MM.1S (cell line): ENCODE measurements around the gene RAB3B.

Experiments used
- EZH2 ChIP-seq: fragments of 300-600 bp; sonication (generic); optimal IDR thresholded peaks from 2 replicates; pipeline ENCODE3; 2017; ENCODE audit warnings: low read depth, mild to moderate bottlenecking, antibody characterized with exemption, low read length, mixed read lengths
- EZH2phosphoT487 ChIP-seq: fragments of 300-600 bp; sonication (generic); IDR thresholded peaks from 2 replicates; pipeline ENCODE4 v1.6.1; 2018; ENCODE audit warnings: antibody characterized with exemption, low read length
- TF ChIP-seq, protein P1 (sequence below): fragments of 300-600 bp; sonication (generic); IDR thresholded peaks from 2 replicates; pipeline ENCODE4 v1.5.1; 2016; ENCODE audit warnings: antibody characterized with exemption, low read length, mixed read lengths

DNA sequence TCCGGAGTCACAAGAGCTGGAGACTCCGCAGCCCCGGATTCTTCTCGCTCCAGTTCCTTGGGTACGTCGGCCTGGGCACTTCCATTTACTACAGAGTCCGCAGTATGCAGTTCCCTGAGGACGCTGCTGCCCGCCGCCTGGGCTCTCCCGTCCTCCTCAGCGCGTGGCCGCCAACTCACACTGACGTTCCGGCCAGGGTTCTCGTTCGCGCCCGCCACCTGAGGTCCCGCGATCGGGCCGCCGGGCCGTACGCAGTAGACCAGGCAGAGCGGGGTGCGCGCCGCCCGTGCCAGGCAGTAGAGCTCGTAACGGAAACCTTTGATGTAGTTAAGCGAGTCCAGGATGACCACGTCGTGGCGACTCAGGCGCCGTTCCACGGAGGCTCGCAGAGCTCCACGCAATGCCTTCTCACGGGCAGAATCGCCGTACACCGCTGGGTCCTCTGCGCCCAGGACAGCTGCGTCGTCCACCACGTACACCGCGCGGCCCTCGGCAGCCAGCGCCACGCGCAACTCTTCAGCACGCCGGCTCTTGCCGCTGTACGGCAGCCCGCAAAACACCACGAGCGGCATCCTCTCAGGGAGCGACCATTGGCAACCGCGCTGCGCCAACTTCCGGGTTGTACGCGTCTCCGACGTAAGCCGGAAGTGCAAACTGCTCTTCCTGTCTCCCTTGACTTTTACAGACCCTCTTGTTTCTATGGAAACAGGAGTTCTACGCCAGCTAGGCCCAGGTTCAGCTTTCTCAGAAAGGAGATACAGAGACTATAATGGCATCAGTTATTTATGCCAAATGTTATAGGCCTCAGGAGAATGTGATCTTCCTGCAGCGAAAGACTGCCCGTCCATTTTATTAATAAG lies 42.9 kb upstream of the RAB3B start, which contains the start of gene KTI12:
- TF ChIP-seq, protein P1, sequence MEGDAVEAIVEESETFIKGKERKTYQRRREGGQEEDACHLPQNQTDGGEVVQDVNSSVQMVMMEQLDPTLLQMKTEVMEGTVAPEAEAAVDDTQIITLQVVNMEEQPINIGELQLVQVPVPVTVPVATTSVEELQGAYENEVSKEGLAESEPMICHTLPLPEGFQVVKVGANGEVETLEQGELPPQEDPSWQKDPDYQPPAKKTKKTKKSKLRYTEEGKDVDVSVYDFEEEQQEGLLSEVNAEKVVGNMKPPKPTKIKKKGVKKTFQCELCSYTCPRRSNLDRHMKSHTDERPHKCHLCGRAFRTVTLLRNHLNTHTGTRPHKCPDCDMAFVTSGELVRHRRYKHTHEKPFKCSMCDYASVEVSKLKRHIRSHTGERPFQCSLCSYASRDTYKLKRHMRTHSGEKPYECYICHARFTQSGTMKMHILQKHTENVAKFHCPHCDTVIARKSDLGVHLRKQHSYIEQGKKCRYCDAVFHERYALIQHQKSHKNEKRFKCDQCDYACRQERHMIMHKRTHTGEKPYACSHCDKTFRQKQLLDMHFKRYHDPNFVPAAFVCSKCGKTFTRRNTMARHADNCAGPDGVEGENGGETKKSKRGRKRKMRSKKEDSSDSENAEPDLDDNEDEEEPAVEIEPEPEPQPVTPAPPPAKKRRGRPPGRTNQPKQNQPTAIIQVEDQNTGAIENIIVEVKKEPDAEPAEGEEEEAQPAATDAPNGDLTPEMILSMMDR = no peak
- TF ChIP-seq EZH2 (no peak), EZH2phosphoT487 (no peak)
